Right ventricle myocardium superior (tissue), 1 donor: Measurements from ENCODE around the gene ZNF35. TPM values are rescaled to one million over a fixed set of nuclear protein-coding genes. Genes with fewer than 3 reads are reported as not detected.

Experiments used
- ATAC-seq: fragments of 200-7000 bp; cut with Tn5 transposase; one replicate; pipeline ENCODE4 v1.9.1; 2020; ENCODE audit warnings: mild to moderate bottlenecking; ENCODE audit not compliant: poor library complexity
- DNase-seq: peaks from one replicate; pipeline ENCODE4 v3.0.0-alpha.2; 2020
- intact Hi-C: fragments of 100-400 bp; cut with DNase I; formaldehyde crosslinking; loops from one replicate; pipeline ENCODE4 v1.11.2; 2022
- total RNA-seq: library from RNA; stranded (reverse); fragmentation: NEBNext Ultra II Directional; extraction: Animal tissue kit (Norgen Biotek cat#: 25700); gene quantifications from one replicate; pipeline ENCODE4 v1.2.1, GENCODE V29; 2021
- donor health status: DM: no; HTN: yes; CAD: no; lungs with severe emphysema.

The ZNF35 gene
- total RNA-seq, 1 donor from 2014 or later, result 6.3 TPM

GRCh38 chr3:44678480-44679116, 30.1 kb downstream of the ZNF35 start:
- intact Hi-C loops, result no loop called here
- ATAC-seq (no peak), DNase-seq (no peak)

GRCh38 chr3:44680921-44681455, 32.5 kb downstream of the ZNF35 start:
- intact Hi-C loops, result no loop called here
- DNase-seq (no peak), ATAC-seq (no peak)

DNA sequence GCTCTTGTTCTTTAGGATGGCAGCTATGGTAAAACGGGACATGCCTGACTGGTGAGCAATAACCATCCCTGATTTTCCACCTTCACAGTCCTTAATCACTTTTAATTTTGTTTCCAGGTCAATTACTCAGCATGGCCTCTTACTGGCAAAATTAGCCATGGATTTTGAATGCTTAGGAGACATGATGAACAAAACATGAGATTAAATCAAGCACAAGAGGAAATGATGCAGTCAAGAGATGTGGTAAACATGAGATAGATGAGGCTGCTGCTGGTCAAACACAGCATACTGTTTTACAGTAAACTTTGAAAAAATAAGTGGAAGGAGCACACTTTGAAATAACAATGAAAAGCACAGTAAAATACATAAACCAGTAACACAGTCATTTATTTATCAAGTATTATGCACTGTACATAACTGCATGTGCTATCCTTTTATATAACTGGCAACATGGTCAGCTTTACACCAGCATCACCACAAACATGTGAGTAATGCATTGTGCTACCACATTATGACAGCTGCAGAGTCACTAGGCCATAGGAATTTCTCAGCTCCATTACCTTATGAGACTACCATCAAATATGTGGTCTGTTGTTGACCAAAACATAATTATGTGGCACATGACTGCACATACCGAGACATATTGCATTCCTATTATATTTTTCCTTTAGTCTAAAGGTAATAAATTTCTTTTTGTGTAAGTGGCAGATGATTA, 33.8 kb downstream of the ZNF35 start:
- intact Hi-C loops, result no loop called here
- ATAC-seq (no peak), DNase-seq (no peak)

DNA sequence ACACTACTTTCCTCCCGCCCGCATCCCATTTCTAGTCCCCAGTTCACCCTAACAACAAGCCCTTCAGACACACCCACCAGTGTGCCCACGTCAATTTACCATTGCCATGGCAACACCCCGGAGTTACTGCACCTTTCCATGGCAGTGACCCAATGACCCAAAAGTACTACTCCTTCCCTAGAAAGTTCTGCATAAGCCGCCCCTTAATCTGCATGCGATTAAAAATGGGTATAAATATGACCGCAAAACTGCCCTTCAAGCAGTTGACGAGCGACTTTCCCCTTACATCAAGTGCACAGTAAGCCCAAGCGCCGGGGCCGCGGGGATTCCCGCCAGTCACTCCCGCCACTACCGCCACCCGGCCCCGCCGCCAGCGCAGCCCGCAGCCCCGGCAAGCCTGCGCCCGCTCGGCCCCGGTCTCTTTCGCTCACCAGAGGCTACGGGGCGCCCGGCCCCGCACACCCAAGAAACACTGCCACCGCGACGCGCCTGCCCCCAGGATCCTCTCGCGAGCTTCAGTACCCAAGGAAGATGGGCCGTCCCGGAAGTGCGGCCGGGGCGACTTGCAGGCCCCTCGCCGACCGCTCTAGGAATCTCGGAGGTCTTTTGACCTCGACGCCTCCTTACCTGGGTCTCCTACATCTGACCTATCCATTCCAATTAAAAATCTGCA, 36.7 kb downstream of the ZNF35 start:
- intact Hi-C loops, result no loop called here
- DNase-seq (peak; percentile 89), ATAC-seq (peak; percentile 99)

GRCh38 chr3:44687898-44688297, 39.4 kb downstream of the ZNF35 start:
- intact Hi-C loops, result no loop called here
- DNase-seq, result no peak
- ATAC-seq, result no peak

Other genes with a start within 250 kb of the ZNF35 start
- 12.8 TPM for gene ZNF445, start 171.1 kb upstream of the ZNF35 start, total RNA-seq
- 1.4 TPM for gene ZKSCAN7, start 93.5 kb upstream of the ZNF35 start, total RNA-seq
- 0.73 TPM for gene ZNF660, start 63.8 kb upstream of the ZNF35 start, total RNA-seq
- 10.3 TPM for gene ZNF197, start 23.7 kb upstream of the ZNF35 start, total RNA-seq
- gene ZNF502, start 63.9 kb downstream of the ZNF35 start, total RNA-seq, result 4.1 TPM
- 4.9 TPM for gene ZNF501, start 80.9 kb downstream of the ZNF35 start, total RNA-seq
- gene KIAA1143, start 112.9 kb downstream of the ZNF35 start, total RNA-seq, result 32.8 TPM
- gene KIF15, start 113.1 kb downstream of the ZNF35 start, total RNA-seq, result 0.73 TPM
- 10.2 TPM for gene TMEM42, start 213.2 kb downstream of the ZNF35 start, total RNA-seq
- not detected for gene TGM4, start 225.9 kb downstream of the ZNF35 start, total RNA-seq